Spleen (tissue), 7 donors: ENCODE results near the gene TYRP1.

ENCODE experiments used
- CTCF ChIP-seq, 11 experiments: fragments of 200-600 bp in 7 of 11; fragments of 450-650 bp in 4 of 11; sonication (generic) in 4 of 11; IDR thresholded peaks in 8 of 11; conservative IDR thresholded peaks in 3 of 11; 1 replicate in 7 of 11; 2 replicates in 4 of 11; pipeline versions ENCODE4 v1.4.0 to v1.8.0; 2016 to 2021; ENCODE audit warnings: antibody characterized with exemption in 11 of 11, inconsistent platforms in 4 of 11, mild to moderate bottlenecking in 1 of 11
- POLR2A ChIP-seq, 3 donors: fragments of 450-650 bp; IDR thresholded peaks; one replicate each; pipeline ENCODE4 v1.5.1; 2017; ENCODE audit warnings: antibody characterized with exemption in 3 of 3, mild to moderate bottlenecking in 1 of 3
- donor health status: DM: no; HTN: no; CAD: no; lungs with moderate emphysema.
- donor health status: DM: no; HTN: no; CAD: no.
- donor health status: DM: no; HTN: no; CAD: no.

- TF ChIP-seq CTCF (IDR thresholded peaks at IDR 0.05 in 8 of 11, conservative IDR thresholded peaks at IDR 0.05 in 3 of 11) (no peak), POLR2A (IDR thresholded peaks at IDR 0.05) (no peak)
Measured at GRCh38 chr9:12695474-12695873, 2.3 kb downstream of the TYRP1 start.
